Measurements from ENCODE around the gene SSTR3.

Gene SSTR3

GRCh38 chr22:37245740-37246139 lies 33.5 kb upstream of the SSTR3 start:
- ATAC-seq = no peak
- no peak for TF ChIP-seq RARB (CRISPR knock-in tag; IDR thresholded peaks at IDR 0.05)

GRCh38 chr22:37244922-37245722 lies 32.8 kb upstream of the SSTR3 start:
- ATAC-seq = no peak
- no peak for TF ChIP-seq RARB (CRISPR knock-in tag; IDR thresholded peaks at IDR 0.05)
- no peak for TF ChIP-seq SNAI2 (CRISPR knock-in tag; IDR thresholded peaks at IDR 0.05)
- no peak for TF ChIP-seq ZNF8 (CRISPR knock-in tag; IDR thresholded peaks at IDR 0.05)
- no peak for TF ChIP-seq ARNTL (CRISPR knock-in tag; IDR thresholded peaks at IDR 0.05; ENCODE audit: borderline replicate concordance, low read depth)

GRCh38 chr22:37244114-37244921 lies 32.0 kb upstream of the SSTR3 start, which contains the start of gene RAC2:
Gene RAC2 (minus strand): TSS chr22:37244269. CDS start chr22:37244148, 121 bp downstream.
- peak; percentile 70 for ATAC-seq
- no peak for TF ChIP-seq PPARA (CRISPR knock-in tag; IDR thresholded peaks at IDR 0.05; ENCODE audit: borderline replicate concordance)

GRCh38 chr22:37243402-37244113 lies 31.3 kb upstream of the SSTR3 start:
- ATAC-seq = no peak

More at GRCh38 chr22:37243402-37244113, 31.3 kb upstream of the SSTR3 start:
- TF ChIP-seq ZNF565 (CRISPR knock-in tag; conservative IDR thresholded peaks at IDR 0.05; ENCODE audit: low read depth) (no peak), TCF4 (CRISPR knock-in tag; IDR thresholded peaks at IDR 0.05; ENCODE audit: borderline replicate concordance) (no peak), ARNTL (CRISPR knock-in tag; IDR thresholded peaks at IDR 0.05; ENCODE audit: borderline replicate concordance, low read depth) (no peak), SNAI2 (CRISPR knock-in tag; IDR thresholded peaks at IDR 0.05) (no peak), ISL1 (CRISPR knock-in tag; IDR thresholded peaks at IDR 0.05) (no peak), CREB5 (CRISPR knock-in tag; IDR thresholded peaks at IDR 0.05; ENCODE audit: low read depth) (no peak), CSDC2 (CRISPR knock-in tag; IDR thresholded peaks at IDR 0.05) (no peak), PPARA (CRISPR knock-in tag; IDR thresholded peaks at IDR 0.05; ENCODE audit: borderline replicate concordance) (no peak), POU6F1 (CRISPR knock-in tag; IDR thresholded peaks at IDR 0.05; ENCODE audit: borderline replicate concordance, low read depth) (no peak), TOX (CRISPR knock-in tag; IDR thresholded peaks at IDR 0.05; ENCODE audit: borderline replicate concordance) (no peak), PATZ1 (CRISPR knock-in tag; IDR thresholded peaks at IDR 0.05; ENCODE audit: borderline replicate concordance) (no peak), OSR1 (CRISPR knock-in tag; IDR thresholded peaks at IDR 0.05) (no peak), ZFP3 (CRISPR knock-in tag; IDR thresholded peaks at IDR 0.05) (no peak), ZC3H10 (CRISPR knock-in tag; IDR thresholded peaks at IDR 0.05) (no peak), ZNF70 (CRISPR knock-in tag; IDR thresholded peaks at IDR 0.05) (no peak), GLIS3 (CRISPR knock-in tag; IDR thresholded peaks at IDR 0.05) (no peak), ZNF8 (CRISPR knock-in tag; IDR thresholded peaks at IDR 0.05) (no peak), TSHZ2 (CRISPR knock-in tag; IDR thresholded peaks at IDR 0.05) (no peak), ESRRG (CRISPR knock-in tag; IDR thresholded peaks at IDR 0.05) (no peak), BACH2 (CRISPR knock-in tag; IDR thresholded peaks at IDR 0.05; ENCODE audit: borderline replicate concordance) (no peak)

Data from SK-N-SH treated with all-trans-retinoic acid at 6 μM for 48 hours (cell line).